NK-92 (cell line): Measurements from ENCODE around the gene PLA2G4E.

Source experiments
- DNase-seq: peaks from one replicate; lab custom pipeline; 2025; ENCODE audit not compliant: unreplicated experiment; lab: John Stamatoyannopoulos, UW

The PLA2G4E gene

DNA sequence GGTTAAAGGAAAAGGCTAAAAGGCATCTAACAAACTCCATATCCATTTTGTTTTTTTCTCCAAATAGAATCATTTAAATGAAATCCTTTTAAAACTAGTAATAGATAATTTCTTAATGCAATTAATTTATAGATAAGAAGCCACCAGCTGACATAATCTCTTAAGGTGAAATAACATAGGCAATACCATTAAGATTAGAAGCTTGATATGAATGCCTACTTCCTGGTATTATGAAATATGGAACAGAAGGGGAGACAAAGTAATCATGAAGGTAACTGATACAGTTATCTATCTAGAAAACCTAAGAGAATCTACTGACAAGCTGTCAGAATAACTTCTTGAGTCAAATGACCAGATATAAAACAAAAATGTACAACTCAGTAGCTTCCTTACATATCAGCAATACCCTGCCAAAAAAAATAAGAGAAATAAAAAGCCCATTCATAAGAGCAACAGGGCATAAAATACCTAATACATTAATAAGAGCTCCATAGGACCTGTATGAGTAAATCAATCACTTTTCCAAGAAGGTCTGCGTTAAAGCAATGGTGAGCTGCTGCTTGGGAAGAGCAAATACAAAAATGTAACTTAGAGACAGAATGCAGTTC lies 59.1 kb downstream of the PLA2G4E start:
- DNase-seq, result no peak

- no peak for DNase-seq
These were observed 59.8 kb downstream of the PLA2G4E start for GRCh38 chr15:41961001-41961518.

- DNase-seq, result no peak
These were observed 62.8 kb downstream of the PLA2G4E start for GRCh38 chr15:41958002-41958420.

GRCh38 chr15:41957021-41957897 lies 63.6 kb downstream of the PLA2G4E start:
- no peak for DNase-seq

DNA sequence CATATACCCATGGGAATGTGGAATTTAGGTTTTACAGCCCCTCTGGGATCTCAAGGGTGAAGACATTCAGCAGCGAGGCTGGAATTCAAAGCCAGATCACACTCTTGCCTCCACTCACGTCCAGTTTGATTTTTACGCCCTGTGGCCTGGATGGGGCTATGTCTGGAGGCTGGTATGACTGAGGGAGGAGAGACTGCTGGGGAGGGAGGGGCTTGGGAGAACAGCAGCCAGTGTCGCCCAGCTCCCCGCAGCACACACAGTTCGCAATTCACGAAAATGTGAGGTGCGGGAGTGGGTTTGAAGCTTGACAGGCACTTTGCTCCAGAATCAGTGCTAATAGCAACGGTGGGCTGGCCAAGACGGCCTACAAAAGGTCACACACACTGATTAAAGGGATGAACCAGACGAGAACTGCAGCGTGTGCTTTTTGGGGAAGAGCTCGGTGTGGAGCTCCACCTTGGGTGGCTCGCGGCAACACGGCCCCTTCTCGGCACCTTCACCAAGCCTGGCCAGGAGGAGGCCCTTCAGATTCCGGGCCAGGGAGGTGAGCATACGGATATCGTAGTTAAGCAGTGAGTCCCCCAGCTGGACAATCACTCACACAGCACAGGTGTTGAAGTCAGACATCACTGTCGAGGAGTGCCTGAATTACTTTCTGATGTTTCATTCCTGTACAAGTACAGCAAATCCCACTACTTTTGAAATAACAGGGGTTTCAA lies 64.9 kb downstream of the PLA2G4E start:
- DNase-seq, result no peak

GRCh38 chr15:41955100-41955499 lies 65.7 kb downstream of the PLA2G4E start:
- no peak for DNase-seq

DNA sequence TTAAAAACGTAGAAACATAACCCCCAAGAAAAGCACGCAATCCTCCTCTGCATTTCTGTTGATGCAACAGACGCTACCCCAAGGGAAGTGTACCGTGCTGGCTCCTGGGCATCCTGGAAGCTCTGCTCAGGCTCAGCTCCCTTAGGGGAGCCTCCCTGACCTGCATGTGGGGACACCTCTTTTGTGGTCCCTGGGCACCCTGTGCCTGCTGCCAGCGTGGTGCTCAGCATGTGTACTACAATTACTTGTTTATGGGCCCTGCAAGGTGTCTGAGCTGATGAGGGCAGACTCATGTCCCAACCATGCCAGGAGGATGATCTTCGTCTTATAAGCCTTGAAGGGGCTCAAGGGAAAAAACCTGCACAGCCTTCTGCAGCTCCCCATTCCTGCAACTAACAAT lies 66.8 kb downstream of the PLA2G4E start:
- no peak for DNase-seq

DNA sequence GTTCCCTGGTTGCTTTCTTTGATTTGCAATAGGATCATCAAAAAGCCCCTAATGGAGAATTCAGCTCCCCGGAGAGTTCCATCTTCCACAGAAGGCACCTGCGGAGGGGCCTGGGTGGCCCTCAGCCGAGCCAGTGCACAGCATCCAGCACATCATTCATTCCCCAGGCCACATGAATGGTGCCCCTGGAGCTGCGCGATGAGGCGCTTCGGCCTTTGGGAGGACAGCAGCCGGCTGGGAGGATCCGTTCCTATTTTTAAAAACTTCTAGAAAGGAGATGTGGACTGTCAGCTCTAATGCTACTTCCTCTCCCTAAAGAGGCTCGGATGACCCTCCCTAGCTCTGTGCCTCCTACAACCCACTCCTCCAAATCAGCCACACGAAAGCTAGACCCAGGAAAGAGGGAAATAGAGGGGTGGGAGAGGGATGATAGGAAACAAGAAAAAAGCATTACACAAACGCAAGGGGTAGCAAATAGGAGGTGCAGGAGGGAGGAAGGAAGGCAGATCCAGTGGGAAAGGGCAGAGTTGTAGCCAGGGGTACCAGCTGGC lies 68.8 kb downstream of the PLA2G4E start:
- no peak for DNase-seq

- DNase-seq, result no peak
These were observed 69.3 kb downstream of the PLA2G4E start for GRCh38 chr15:41951571-41951970.

DNA sequence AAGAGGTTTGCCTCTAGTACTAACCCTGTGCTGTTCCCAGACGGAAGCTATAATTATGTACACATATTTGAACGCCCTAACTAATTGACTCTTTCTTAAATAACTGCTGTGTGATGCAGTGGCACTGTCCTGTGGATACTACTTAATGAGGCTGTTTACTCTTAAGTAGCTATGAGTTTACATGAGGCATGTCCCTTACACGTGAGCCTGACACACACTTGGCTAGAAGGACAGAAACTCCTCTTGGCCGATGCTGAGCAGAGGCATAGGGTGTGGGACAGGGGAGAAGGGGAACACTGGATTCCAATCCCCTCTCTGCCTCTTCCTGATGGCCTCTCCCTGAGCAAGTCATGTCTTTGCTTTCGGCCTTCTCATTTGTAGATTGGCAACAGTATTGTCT lies 70.4 kb downstream of the PLA2G4E start:
- no peak for DNase-seq

- DNase-seq, result no peak
These were observed 70.7 kb downstream of the PLA2G4E start for GRCh38 chr15:41950127-41950483.

- no peak for DNase-seq
These were observed 71.3 kb downstream of the PLA2G4E start for GRCh38 chr15:41949401-41950126.

- DNase-seq, result no peak
These were observed 72.4 kb downstream of the PLA2G4E start for GRCh38 chr15:41948490-41948889.

- no peak for DNase-seq
These were observed 73.9 kb downstream of the PLA2G4E start for GRCh38 chr15:41946970-41947369.

DNA sequence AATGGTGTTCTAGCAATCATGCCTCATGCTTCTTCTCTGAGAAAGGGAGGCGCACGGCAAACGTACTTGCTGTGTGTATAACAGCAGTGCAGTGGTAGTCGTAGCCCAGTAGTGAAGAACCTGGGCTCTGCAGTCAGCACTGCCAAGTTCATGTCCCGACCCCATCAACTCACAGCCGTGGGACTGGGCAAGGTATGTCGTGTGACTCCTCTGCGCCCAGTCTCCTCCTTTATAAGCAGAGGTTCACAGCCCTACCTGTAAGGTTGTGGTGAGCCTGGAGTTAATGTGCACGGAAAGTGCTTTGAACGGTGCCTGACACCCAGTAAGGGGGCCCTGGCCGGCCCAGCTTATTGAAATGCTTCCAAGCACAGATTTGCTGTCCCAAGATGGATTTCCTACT lies 75.1 kb downstream of the PLA2G4E start:
- DNase-seq, result no peak

GRCh38 chr15:41945221-41945620 lies 75.6 kb downstream of the PLA2G4E start:
- DNase-seq, result no peak

DNA sequence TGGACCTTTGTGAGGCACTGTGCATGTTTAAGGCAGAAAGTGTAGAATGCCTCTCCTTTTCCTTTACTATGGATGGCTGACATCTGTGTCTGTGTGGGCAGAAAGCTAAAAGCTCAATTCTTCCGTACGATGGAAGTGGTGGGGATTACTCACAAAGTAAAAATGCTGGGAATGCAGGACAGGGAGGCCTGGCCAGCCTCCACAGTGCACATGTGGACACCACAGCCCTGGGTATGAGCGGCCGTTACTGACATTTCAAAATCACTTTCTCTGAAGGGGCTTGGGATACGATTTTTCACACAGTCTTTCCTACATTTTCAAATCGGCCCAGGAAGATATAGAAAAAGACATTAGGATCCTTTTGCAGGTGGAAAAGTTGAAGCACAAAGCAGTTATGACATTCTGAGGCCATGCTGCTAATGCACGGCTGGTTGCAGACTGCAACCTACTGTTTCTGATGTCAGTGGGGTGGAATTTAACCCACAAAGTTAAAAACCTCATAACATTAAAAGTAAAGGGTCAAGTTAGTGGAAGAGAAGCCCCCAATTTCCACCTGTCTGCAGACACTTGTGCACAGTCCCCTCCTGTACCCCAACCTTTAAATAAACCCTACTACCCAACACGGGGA lies 76.4 kb downstream of the PLA2G4E start:
- no peak for DNase-seq

- no peak for DNase-seq
These were observed 77.1 kb downstream of the PLA2G4E start for GRCh38 chr15:41943543-41944312.

- DNase-seq, result no peak
These were observed 78.0 kb downstream of the PLA2G4E start for GRCh38 chr15:41942886-41943285.
